ENCODE measurements around the gene ACOX1.

DNA sequence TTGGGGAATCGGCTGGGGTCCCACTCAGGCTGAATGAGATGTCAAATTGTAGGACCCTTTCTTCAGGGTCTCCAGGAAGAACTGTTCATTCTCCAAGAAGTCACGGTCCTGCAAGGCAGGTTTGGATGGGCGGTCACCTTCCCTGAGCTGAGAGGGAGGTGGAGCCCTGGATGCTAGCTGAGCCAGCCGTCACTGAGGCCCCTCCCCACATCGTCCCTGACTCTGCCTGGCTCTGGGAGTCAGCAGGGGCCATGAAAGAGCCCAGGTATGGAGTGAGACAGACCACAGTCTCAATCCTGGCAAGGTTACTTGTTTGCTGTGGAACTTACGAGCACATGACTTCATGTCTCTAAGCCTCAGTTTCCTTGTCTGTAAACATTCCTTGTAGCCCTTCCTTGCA, 68.3 kb downstream of the ACOX1 start:
- no peak for TF ChIP-seq POLR2A (IDR thresholded peaks at IDR 0.05)
- TF ChIP-seq CTCF (IDR thresholded peaks at IDR 0.05), result no peak
